ENCODE data around the gene BPIFB4. TPM values are rescaled to one million over a fixed set of nuclear protein-coding genes. Genes with fewer than 3 reads are reported as not detected.

Gene BPIFB4
- polyA plus RNA-seq, 1 donor (not counting 4 experiments of a cell fraction or from before 2014, with no cell fraction given): not detected

DNA sequence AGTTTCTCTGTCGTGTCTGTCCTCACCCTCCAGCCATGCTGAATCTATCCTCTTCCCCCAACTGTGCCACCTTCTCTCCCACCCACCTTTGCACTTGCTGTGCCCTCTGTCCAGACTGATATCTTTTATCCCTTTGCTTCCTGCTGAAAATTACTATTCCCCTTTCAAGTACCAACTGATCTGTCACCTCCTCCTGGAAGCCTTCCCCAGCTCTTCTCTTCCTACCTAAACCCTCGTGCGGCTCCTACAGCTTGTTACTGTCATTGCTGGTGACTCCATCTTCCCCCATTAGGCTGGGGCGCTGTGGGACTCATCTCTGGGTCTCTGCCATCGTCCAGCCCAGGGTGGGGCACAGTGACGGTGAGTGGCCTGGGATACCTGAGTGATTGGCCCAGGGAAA lies 46.9 kb upstream of the BPIFB4 start:
- Histone ChIP-seq H4K20me1 (ENCODE audit: control insufficient read depth, extremely low read depth, insufficient read depth, low read length) (no peaks in the 10 kb centered on the region), H3K4me3 (ENCODE audit: control insufficient read depth in 2 of 3, extremely low read depth in 1 of 3, insufficient read depth in 2 of 3, low read depth in 1 of 3, low read length in 3 of 3) (no peak overlapping the region), H3K4me2 (ENCODE audit: control insufficient read depth, extremely low read depth, insufficient read depth, low read depth, low read length) (no peak overlapping the region), H3K79me2 (ENCODE audit: control insufficient read depth, insufficient read depth, low read length) (no peaks in the 10 kb centered on the region), H3K36me3 (ENCODE audit: control insufficient read depth in 2 of 2, extremely low read depth in 1 of 2, insufficient read depth in 2 of 2, low read length in 2 of 2) (no peaks in the 10 kb centered on the region), H3K9ac (ENCODE audit: control insufficient read depth, extremely low read depth, insufficient read depth, low read length) (no peak overlapping the region), H3K9me1 (ENCODE audit: control insufficient read depth, extremely low read depth, insufficient read depth, low read length) (no peaks in the 10 kb centered on the region), H3K9me3 (ENCODE audit: control insufficient read depth, low read depth, low read length) (no peaks in the 10 kb centered on the region), H3K27ac (ENCODE audit: control insufficient read depth, insufficient read depth, low read length) (no peak overlapping the region), H3K27me3 (ENCODE audit: control insufficient read depth, extremely low read depth, insufficient read depth, low read length) (no peaks in the 10 kb centered on the region), H3K4me1 (ENCODE audit: control insufficient read depth, extremely low read depth, insufficient read depth, low read length) (no peaks in the 10 kb centered on the region), H2AFZ (ENCODE audit: control insufficient read depth, low read length) (no peak overlapping the region)
- no peak for TF ChIP-seq EZH2 (IDR thresholded peaks at IDR 0.05; ENCODE audit: low read length)
- TF ChIP-seq, protein P1, sequence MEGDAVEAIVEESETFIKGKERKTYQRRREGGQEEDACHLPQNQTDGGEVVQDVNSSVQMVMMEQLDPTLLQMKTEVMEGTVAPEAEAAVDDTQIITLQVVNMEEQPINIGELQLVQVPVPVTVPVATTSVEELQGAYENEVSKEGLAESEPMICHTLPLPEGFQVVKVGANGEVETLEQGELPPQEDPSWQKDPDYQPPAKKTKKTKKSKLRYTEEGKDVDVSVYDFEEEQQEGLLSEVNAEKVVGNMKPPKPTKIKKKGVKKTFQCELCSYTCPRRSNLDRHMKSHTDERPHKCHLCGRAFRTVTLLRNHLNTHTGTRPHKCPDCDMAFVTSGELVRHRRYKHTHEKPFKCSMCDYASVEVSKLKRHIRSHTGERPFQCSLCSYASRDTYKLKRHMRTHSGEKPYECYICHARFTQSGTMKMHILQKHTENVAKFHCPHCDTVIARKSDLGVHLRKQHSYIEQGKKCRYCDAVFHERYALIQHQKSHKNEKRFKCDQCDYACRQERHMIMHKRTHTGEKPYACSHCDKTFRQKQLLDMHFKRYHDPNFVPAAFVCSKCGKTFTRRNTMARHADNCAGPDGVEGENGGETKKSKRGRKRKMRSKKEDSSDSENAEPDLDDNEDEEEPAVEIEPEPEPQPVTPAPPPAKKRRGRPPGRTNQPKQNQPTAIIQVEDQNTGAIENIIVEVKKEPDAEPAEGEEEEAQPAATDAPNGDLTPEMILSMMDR (optimal IDR thresholded peaks at IDR 0.05 in 1 of 3, IDR thresholded peaks at IDR 0.05 in 1 of 3, conservative IDR thresholded peaks at IDR 0.05 in 1 of 3; ENCODE audit: extremely low read depth in 1 of 3, insufficient read depth in 2 of 3, low read length in 3 of 3): no peak
- dilution Hi-C loops (cut with MboI; ENCODE audit: extremely low pct_ligation_motif_present, low sequenced_read_pairs): no loop called here
- FAIRE-seq (no peak), DNase-seq (ENCODE audit: low read depth, low spot score) (no peak)

GRCh38 chr20:33033381-33033780 lies 46.1 kb upstream of the BPIFB4 start:
- DNase-seq (ENCODE audit: low read depth, low spot score) (no peak), FAIRE-seq (no peak)
- Histone ChIP-seq H2AFZ (ENCODE audit: control insufficient read depth, low read length) (no peak overlapping the region), H3K9me3 (ENCODE audit: control insufficient read depth, low read depth, low read length) (no peaks in the 10 kb centered on the region), H3K4me1 (ENCODE audit: control insufficient read depth, extremely low read depth, insufficient read depth, low read length) (no peaks in the 10 kb centered on the region), H3K9ac (ENCODE audit: control insufficient read depth, extremely low read depth, insufficient read depth, low read length) (no peak overlapping the region), H4K20me1 (ENCODE audit: control insufficient read depth, extremely low read depth, insufficient read depth, low read length) (no peaks in the 10 kb centered on the region), H3K9me1 (ENCODE audit: control insufficient read depth, extremely low read depth, insufficient read depth, low read length) (no peaks in the 10 kb centered on the region), H3K36me3 (ENCODE audit: control insufficient read depth in 2 of 2, extremely low read depth in 1 of 2, insufficient read depth in 2 of 2, low read length in 2 of 2) (no peaks in the 10 kb centered on the region), H3K27ac (ENCODE audit: control insufficient read depth, insufficient read depth, low read length) (no peak overlapping the region), H3K4me2 (ENCODE audit: control insufficient read depth, extremely low read depth, insufficient read depth, low read depth, low read length) (no peak overlapping the region), H3K27me3 (ENCODE audit: control insufficient read depth, extremely low read depth, insufficient read depth, low read length) (no peaks in the 10 kb centered on the region), H3K4me3 (ENCODE audit: control insufficient read depth in 2 of 3, extremely low read depth in 1 of 3, insufficient read depth in 2 of 3, low read depth in 1 of 3, low read length in 3 of 3) (no peak overlapping the region), H3K79me2 (ENCODE audit: control insufficient read depth, insufficient read depth, low read length) (no peaks in the 10 kb centered on the region)
- TF ChIP-seq EZH2 (IDR thresholded peaks at IDR 0.05; ENCODE audit: low read length): no peak
- TF ChIP-seq, protein P1 (optimal IDR thresholded peaks at IDR 0.05 in 1 of 3, IDR thresholded peaks at IDR 0.05 in 1 of 3, conservative IDR thresholded peaks at IDR 0.05 in 1 of 3; ENCODE audit: extremely low read depth in 1 of 3, insufficient read depth in 2 of 3, low read length in 3 of 3): no peak
- dilution Hi-C loops (cut with MboI; ENCODE audit: extremely low pct_ligation_motif_present, low sequenced_read_pairs): no loop called here
